ENCODE measurements around the gene SERPINE3.

DNA sequence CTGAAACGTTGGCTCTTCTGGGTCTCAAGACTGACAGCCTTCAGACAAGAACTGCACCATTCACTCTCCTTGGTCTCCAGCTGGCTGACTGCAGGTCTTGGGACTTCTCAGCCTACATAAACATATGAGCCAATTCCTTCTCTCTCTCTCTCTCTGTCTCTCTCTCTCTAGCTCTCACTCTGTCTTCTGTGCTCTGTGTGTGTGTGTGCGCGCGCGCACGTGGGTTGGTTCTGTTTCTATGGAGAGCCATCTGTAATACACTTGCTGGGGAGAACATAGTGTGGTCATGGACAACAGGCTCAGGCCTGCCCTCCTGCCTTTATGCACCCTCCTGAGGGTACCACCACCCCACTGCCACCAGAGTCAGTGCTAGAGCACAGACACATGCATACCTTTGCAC, 13.7 kb upstream of the SERPINE3 start:
- TF ChIP-seq, protein P1, sequence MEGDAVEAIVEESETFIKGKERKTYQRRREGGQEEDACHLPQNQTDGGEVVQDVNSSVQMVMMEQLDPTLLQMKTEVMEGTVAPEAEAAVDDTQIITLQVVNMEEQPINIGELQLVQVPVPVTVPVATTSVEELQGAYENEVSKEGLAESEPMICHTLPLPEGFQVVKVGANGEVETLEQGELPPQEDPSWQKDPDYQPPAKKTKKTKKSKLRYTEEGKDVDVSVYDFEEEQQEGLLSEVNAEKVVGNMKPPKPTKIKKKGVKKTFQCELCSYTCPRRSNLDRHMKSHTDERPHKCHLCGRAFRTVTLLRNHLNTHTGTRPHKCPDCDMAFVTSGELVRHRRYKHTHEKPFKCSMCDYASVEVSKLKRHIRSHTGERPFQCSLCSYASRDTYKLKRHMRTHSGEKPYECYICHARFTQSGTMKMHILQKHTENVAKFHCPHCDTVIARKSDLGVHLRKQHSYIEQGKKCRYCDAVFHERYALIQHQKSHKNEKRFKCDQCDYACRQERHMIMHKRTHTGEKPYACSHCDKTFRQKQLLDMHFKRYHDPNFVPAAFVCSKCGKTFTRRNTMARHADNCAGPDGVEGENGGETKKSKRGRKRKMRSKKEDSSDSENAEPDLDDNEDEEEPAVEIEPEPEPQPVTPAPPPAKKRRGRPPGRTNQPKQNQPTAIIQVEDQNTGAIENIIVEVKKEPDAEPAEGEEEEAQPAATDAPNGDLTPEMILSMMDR (IDR thresholded peaks at IDR 0.05): no peak
- TF ChIP-seq POLR2AphosphoS5 (IDR thresholded peaks at IDR 0.05): no peak
- no peak for TF ChIP-seq POLR2A (IDR thresholded peaks at IDR 0.05)
- no peak for TF ChIP-seq EP300 (IDR thresholded peaks at IDR 0.05)
